Stimulated activated CD8-positive, alpha-beta memory T cell treated with anti-CD3 and anti-CD28 coated beads, Interleukin-4, amount 100 ng/mL, for 24 hours (primary cell): ENCODE data around the gene DNAJC17.

Experiments
- DNase-seq: peaks from one replicate; pipeline ENCODE4 v3.0.0-alpha.2; 2020; ENCODE audit warnings: low read depth

Gene DNAJC17

DNA sequence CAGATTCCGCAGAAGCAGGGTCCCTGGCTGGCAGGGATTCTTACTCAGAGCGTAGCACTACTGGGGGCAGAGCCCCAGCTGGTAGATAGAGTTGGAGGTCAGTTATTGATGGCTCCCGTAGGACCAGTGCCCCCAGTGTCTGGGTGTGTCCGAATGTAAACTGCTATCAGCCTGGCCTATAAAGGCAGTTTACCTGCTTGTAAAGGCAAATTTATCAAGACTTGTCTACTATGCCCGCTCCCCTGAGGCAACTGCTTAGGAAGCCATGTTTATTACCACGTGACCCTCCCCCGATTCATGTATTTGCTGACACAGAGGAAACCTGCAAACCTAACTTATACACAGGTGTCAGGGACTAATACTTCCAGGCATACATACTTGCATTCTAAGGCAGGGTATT, 21.8 kb upstream of the DNAJC17 start:
- DNase-seq, result no peak

GRCh38 chr15:40828447-40829036, 21.3 kb upstream of the DNAJC17 start, which contains the start of gene PPP1R14D:
Gene PPP1R14D, minus strand, starts transcription at chr15:40828708. Its CDS starts 67 bp downstream, at chr15:40828641.
- DNase-seq, result no peak

GRCh38 chr15:40826423-40827075, 19.3 kb upstream of the DNAJC17 start:
- DNase-seq, result no peak

- DNase-seq, result no peak
Measured at GRCh38 chr15:40825661-40826422, 18.6 kb upstream of the DNAJC17 start.

DNA sequence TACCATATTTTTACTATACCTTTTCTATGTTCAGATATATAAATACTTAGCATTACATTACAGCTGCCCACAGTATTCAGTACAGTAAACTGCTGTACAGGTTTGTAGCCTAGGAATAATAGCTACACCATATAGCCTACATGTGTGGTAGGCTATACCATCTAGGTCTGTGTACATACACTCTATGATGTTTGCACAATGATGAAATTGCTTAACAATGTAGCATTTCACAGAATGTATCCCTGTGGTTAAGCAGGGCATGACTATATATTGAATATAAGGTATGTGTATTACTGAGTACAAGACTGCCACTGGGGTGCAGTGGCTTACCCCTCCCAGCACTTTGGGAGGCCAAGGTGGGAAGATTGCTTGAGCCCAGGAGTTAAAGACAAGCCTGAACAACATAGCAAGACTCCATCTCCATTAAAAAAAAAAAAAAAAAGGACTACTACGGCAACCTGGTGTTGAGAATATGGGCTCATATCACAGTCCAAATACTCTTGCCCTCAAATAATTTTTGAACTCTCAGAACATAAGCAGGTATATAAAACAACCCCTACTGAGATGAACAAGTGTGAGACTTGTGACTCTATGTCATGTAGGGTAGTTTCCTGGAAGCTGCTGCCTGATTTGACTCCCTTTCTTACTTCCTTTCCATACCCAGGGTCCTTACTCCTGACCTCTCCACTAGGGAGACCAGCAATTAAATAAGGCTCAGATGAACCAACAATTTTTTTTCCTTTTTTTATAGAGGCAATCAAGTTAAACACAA, 16.5 kb upstream of the DNAJC17 start:
- no peak for DNase-seq

GRCh38 chr15:40821195-40821594, 13.9 kb upstream of the DNAJC17 start:
- no peak for DNase-seq

DNA sequence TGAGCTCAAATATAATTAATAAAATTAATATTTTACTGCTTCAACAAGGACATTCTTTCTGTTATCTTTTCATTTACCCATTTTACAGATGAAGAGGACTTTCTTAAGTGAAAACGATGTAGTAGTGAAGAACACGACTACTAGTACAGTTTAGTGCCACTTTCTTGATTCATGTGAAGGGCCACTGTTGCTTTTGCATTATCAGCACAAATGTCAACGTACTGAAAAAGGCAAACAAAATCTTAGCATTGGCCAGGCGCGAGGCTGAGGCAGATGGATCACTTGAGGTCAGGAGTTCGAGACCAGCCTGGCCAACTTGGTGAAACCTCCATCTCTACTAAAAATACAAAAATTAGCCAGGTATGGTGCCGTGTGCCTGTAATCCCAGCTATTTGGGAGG, 11.8 kb upstream of the DNAJC17 start:
- DNase-seq, result no peak

DNA sequence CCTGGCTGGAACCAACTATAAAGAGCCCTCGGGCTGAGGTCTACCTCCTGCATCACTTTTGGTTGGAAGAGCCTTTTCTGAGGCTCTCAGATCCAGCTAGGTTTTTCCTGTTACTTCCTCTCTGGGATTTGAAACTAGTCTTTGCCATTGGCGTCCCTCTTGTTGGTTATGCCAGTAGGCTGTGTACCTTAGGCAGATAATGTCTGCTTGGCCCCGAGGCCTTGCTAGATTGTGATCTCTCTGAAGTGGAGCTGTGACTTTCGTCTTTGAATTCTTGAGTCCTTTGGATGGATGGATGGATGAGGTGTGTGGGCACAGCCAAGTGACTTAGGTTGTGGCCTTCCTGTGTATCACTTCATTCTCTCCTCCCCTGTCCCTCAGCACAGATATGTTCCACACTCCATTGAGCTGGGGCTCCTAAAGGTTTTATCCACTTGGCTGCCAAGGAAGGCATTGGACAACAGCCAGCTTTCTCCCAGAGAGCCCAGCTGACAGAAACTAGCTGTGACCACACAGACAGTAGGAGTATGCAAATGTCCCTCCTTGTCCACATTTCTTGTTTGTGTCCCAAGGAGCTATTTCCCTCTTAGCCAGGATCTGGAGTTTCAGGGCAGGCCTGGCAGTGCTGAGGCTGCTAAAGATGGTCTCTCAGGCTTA, 7.9 kb upstream of the DNAJC17 start:
- DNase-seq, result no peak

GRCh38 chr15:40812721-40813425, 5.6 kb upstream of the DNAJC17 start:
- DNase-seq, result no peak

DNA sequence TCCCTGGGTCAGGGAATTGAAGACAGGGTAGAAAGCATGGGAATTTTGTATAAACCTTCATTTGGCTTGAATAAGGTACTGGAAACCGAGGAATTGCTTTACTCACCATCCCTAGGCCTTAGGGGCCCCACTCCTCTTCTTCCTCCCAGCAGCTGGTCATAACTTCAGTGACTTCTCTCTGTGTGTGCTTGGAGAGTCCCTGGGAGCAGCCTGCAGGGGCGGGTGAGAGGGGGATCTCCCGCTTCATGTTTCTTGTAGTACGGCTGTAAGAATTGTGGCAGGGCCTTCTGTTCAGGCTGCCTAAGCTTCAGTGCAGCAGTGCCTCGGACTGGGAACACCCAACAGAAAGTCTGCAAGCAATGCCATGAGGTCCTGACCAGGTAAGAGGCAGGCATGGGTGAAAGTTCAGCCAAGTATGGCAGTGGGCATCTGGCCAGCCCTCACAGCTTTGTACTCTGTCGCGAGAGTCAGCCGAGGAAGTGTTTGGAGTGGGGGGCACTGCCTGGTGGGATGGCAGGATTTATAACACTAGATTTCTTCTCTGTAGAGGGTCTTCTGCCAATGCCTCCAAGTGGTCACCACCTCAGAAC, 1.7 kb upstream of the DNAJC17 start:
- no peak for DNase-seq

GRCh38 chr15:40807888-40808461, 702 bp upstream of the DNAJC17 start:
- DNase-seq, result no peak

DNA sequence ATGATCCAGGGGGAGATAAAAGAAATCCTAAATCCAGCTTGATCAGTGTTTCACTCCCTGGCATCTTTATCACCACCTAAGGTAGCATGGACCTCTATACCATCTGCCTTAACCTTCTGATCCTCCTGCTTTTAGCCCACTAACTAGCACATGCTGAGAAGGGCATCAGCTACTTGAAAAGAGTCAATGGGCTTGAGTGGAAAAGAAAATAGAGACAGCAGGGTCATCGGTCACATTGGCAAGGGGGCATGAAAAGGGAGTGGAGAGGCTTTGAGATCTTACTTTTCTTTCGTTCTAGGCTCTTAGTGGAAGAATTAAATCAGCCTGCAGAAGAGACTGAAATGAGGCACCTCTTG, 623 bp downstream of the DNAJC17 start:
- no peak for DNase-seq

DNA sequence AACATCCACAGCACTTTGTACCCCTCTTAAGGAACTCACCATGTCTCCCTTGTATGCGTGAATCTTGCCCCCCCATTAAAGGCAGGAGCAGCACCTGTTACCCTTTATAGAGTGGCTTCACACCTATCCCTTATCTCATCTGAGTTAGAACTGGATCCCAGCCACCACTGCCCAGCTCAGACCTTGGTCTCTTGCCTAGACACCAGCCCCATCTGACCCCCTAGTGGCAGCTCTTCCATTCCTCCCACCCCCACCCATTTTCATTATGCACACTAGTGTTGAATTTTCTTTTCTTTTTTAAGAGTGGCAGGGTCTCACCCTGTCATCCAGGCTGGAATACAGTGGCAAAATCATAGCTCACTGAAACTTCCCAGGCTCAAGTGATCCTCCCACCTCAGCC, 3.6 kb downstream of the DNAJC17 start:
- no peak for DNase-seq

- DNase-seq, result no peak
Measured at GRCh38 chr15:40803076-40803475, 4.2 kb downstream of the DNAJC17 start.

GRCh38 chr15:40799523-40799922, 7.8 kb downstream of the DNAJC17 start:
- DNase-seq, result no peak

- DNase-seq, result no peak
Measured at GRCh38 chr15:40796512-40796911, 10.8 kb downstream of the DNAJC17 start.

- no peak for DNase-seq
Measured at GRCh38 chr15:40796041-40796440, 11.2 kb downstream of the DNAJC17 start.

- no peak for DNase-seq
Measured at GRCh38 chr15:40793216-40793989, 13.9 kb downstream of the DNAJC17 start.

- no peak for DNase-seq
Measured at GRCh38 chr15:40792394-40792793, 14.9 kb downstream of the DNAJC17 start.

DNA sequence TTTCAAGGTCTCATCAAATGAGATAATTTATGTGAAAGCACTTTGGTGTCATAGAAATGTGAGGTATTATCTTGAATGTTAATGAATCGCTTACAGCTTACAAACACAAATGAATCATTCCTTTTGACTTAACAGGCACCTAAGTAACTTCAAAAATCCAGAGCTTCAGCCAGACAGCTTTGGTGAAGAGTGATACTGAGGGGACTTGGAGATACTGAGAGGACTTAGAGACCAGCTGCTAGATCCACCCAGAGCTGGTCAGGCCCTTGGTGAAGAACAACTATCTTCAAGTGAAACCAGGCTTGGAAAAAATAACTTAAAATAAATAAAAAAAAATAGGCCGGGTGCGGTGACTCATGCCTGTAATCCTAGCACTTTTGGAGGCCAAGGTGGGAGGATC, 16.6 kb downstream of the DNAJC17 start:
- no peak for DNase-seq
